Measurements from ENCODE around the gene MCOLN2.

Gene MCOLN2

GRCh38 chr1:84982395-84982794, 14.5 kb downstream of the MCOLN2 start:
- DNase-seq = no peak

GRCh38 chr1:84975035-84975434, 21.9 kb downstream of the MCOLN2 start:
- no peak for DNase-seq

- DNase-seq = no peak
Measured at GRCh38 chr1:84973498-84974334, 23.2 kb downstream of the MCOLN2 start.

- no peak for DNase-seq
Measured at GRCh38 chr1:84972377-84972987, 24.4 kb downstream of the MCOLN2 start.

GRCh38 chr1:84971957-84972356, 25.0 kb downstream of the MCOLN2 start:
- DNase-seq = no peak

- no peak for DNase-seq
Measured at GRCh38 chr1:84969489-84970250, 27.2 kb downstream of the MCOLN2 start.

- no peak for DNase-seq
Measured at GRCh38 chr1:84968865-84969264, 28.0 kb downstream of the MCOLN2 start.

- DNase-seq = no peak
Measured at GRCh38 chr1:84968101-84968500, 28.8 kb downstream of the MCOLN2 start.

GRCh38 chr1:84967666-84968065, 29.2 kb downstream of the MCOLN2 start:
- DNase-seq = no peak

- DNase-seq = no peak
Measured at GRCh38 chr1:84963021-84963420, 33.9 kb downstream of the MCOLN2 start.

GRCh38 chr1:84961316-84961715, 35.6 kb downstream of the MCOLN2 start:
- DNase-seq = no peak

- no peak for DNase-seq
Measured at GRCh38 chr1:84960371-84960770, 36.5 kb downstream of the MCOLN2 start.

- DNase-seq = no peak
Measured at GRCh38 chr1:84959294-84959693, 37.6 kb downstream of the MCOLN2 start.

- no peak for DNase-seq
Measured at GRCh38 chr1:84957966-84958365, 38.9 kb downstream of the MCOLN2 start.

- DNase-seq = no peak
Measured at GRCh38 chr1:84956655-84957054, 40.3 kb downstream of the MCOLN2 start.

- DNase-seq = no peak
Measured at GRCh38 chr1:84956097-84956496, 40.8 kb downstream of the MCOLN2 start.

- no peak for DNase-seq
Measured at GRCh38 chr1:84949664-84950063, 47.2 kb downstream of the MCOLN2 start.

GRCh38 chr1:84947536-84948410, 49.1 kb downstream of the MCOLN2 start:
- DNase-seq = no peak

GRCh38 chr1:84946631-84947030, 50.3 kb downstream of the MCOLN2 start:
- DNase-seq = no peak

- peak; percentile 70 for DNase-seq
Measured at GRCh38 chr1:84944767-84945486, 52.0 kb downstream of the MCOLN2 start.

GRCh38 chr1:84941843-84942242, 55.1 kb downstream of the MCOLN2 start:
- DNase-seq = no peak

GRCh38 chr1:84940481-84940880, 56.4 kb downstream of the MCOLN2 start:
- DNase-seq = no peak

All from NCI-H2081 treated with DMSO at 0.1 percent for 48 hours (cell line).